Colonic mucosa (tissue), 4 donors: ENCODE data around the gene WDR90. TPM values are rescaled to one million over a fixed set of nuclear protein-coding genes. Genes with fewer than 3 reads are reported as not detected.

Experiments used
- DNase-seq: peaks from one replicate; pipeline ENCODE4 v3.0.0-alpha.2; 2020
- H3K27ac ChIP-seq: fragments of 200-600 bp; one replicate; pipeline ENCODE4 v1.8.0; 2021
- H3K27me3 ChIP-seq: fragments of 200-600 bp; one replicate; pipeline ENCODE4 v1.8.0; 2021
- H3K36me3 ChIP-seq: fragments of 200-600 bp; one replicate; pipeline ENCODE4 v1.8.0; 2021
- H3K4me1 ChIP-seq: fragments of 200-600 bp; one replicate; pipeline ENCODE4 v1.8.0; 2021; ENCODE audit warnings: mild to moderate bottlenecking
- H3K4me3 ChIP-seq: fragments of 200-600 bp; one replicate; pipeline ENCODE4 v1.8.0; 2021
- H3K9ac ChIP-seq, 2 donors: one replicate each; pipeline ENCODE4 v1.7.0; 2013; ENCODE audit warnings: control low read depth in 2 of 2, low read depth in 2 of 2, low read length in 2 of 2
- H3K9me3 ChIP-seq: fragments of 200-600 bp; one replicate; pipeline ENCODE4 v1.8.0; 2021
- intact Hi-C: fragments of 100-400 bp; cut with DNase I; formaldehyde crosslinking; loops from one replicate; pipeline ENCODE4 v1.14.1; 2022
- total RNA-seq, 2 donors: library from RNA; stranded (reverse); fragmentation: NEBNext Ultra II Directional in 1 of 2; extraction: Animal tissue kit (Norgen Biotek cat#: 25700) in 1 of 2; gene quantifications; one replicate each; pipeline ENCODE4 v1.2.1, GENCODE V29; 2021
- TF ChIP-seq, protein P1 (sequence below): fragments of 200-600 bp; IDR thresholded peaks from one replicate; pipeline ENCODE4 v1.8.0; 2022; ENCODE audit warnings: antibody characterized with exemption, mild to moderate bottlenecking
- donor health status: healthy.
- donor health status: DM: no; HTN: no; CAD: no.
- donor health status: DM: no; HTN: no; CAD: no.

The WDR90 gene
- total RNA-seq, 2 donors from 2014 or later = 25.1 to 122 TPM

DNA sequence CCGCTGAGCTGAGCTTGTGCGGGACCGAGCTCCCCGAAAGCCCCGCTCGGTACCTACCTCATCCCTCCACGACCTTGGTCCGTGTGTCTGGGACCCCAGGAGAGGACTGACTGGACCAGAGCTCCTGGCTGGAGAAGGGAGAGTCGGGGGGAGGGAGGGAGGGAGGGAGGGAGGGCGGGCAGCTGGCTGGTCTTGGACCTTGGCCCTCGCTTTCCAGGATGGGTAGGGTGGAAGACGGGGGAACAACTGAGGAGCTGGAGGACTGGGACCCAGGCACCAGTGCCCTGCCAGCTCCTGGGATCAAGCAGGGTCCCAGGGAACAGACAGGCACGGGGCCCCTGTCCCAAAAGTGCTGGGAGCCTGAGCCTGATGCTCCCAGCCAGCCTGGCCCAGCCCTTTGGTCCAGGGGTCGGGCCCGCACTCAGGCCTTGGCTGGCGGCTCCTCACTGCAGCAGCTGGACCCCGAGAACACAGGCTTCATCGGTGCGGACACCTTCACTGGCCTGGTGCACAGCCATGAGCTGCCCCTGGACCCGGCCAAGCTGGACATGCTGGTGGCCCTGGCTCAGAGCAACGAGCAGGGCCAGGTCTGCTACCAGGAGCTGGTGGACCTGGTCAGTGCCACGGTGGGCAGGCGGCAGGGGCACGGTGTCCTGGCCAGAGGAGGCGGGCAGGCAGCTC is 26.9 kb downstream of the WDR90 start:
- Histone ChIP-seq H3K36me3 (peaks cover 15% of the 10 kb centered on the region), H3K27me3 (no peaks in the 10 kb centered on the region), H3K9ac (peak overlapping the region in 1 of 2 donors; percentile 22), H3K9me3 (no peaks in the 10 kb centered on the region), H3K4me1 (peaks cover 19% of the 10 kb centered on the region), H3K27ac (no peak overlapping the region), H3K4me3 (peak overlapping the region; percentile 25)
- DNase-seq = no peak
- TF ChIP-seq, protein P1, sequence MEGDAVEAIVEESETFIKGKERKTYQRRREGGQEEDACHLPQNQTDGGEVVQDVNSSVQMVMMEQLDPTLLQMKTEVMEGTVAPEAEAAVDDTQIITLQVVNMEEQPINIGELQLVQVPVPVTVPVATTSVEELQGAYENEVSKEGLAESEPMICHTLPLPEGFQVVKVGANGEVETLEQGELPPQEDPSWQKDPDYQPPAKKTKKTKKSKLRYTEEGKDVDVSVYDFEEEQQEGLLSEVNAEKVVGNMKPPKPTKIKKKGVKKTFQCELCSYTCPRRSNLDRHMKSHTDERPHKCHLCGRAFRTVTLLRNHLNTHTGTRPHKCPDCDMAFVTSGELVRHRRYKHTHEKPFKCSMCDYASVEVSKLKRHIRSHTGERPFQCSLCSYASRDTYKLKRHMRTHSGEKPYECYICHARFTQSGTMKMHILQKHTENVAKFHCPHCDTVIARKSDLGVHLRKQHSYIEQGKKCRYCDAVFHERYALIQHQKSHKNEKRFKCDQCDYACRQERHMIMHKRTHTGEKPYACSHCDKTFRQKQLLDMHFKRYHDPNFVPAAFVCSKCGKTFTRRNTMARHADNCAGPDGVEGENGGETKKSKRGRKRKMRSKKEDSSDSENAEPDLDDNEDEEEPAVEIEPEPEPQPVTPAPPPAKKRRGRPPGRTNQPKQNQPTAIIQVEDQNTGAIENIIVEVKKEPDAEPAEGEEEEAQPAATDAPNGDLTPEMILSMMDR = no peak
- intact Hi-C loops = no loop called here

- intact Hi-C loops = no loop called here
- H3K9me3 ChIP-seq = no peaks in the 10 kb centered on the region
- H3K36me3 ChIP-seq = peaks cover 15% of the 10 kb centered on the region
- H3K27ac ChIP-seq = no peak overlapping the region
- no peak for DNase-seq
- peaks cover 24% of the 10 kb centered on the region for H3K4me1 ChIP-seq
- no peaks in the 10 kb centered on the region for H3K27me3 ChIP-seq
- TF ChIP-seq, protein P1 = no peak
- no peak overlapping the region for H3K4me3 ChIP-seq
- H3K9ac ChIP-seq = peak overlapping the region in 1 of 2 donors; percentile 22
Measured at GRCh38 chr16:676565-676902, 27.4 kb downstream of the WDR90 start.

DNA sequence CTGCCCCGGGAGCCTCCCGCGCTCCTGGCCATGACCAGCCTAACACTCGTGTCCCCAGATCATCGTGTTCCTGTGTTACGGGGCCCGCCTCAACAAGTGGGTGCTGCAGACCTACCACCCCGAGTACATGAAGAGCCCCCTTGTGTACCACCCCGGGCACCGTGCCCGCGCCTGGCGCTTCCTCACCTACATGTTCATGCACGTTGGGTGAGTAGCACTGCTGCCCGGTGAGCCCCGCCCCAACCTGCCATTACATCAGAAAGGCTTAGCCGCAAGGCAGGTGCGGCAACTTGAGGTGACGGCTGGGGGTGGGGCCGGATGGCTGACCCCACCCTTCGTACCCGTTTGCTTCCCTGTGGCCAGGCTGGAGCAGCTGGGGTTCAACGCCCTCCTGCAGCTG is 27.7 kb downstream of the WDR90 start:
- Histone ChIP-seq H3K27me3 (no peaks in the 10 kb centered on the region), H3K36me3 (peaks cover 13% of the 10 kb centered on the region), H3K27ac (no peak overlapping the region), H3K4me1 (peaks cover 28% of the 10 kb centered on the region), H3K4me3 (no peak overlapping the region), H3K9ac (peak overlapping the region in 1 of 2 donors; percentile 22), H3K9me3 (no peaks in the 10 kb centered on the region)
- intact Hi-C loops = no loop called here
- TF ChIP-seq, protein P1 = no peak
- peak; percentile 94 for DNase-seq

DNA sequence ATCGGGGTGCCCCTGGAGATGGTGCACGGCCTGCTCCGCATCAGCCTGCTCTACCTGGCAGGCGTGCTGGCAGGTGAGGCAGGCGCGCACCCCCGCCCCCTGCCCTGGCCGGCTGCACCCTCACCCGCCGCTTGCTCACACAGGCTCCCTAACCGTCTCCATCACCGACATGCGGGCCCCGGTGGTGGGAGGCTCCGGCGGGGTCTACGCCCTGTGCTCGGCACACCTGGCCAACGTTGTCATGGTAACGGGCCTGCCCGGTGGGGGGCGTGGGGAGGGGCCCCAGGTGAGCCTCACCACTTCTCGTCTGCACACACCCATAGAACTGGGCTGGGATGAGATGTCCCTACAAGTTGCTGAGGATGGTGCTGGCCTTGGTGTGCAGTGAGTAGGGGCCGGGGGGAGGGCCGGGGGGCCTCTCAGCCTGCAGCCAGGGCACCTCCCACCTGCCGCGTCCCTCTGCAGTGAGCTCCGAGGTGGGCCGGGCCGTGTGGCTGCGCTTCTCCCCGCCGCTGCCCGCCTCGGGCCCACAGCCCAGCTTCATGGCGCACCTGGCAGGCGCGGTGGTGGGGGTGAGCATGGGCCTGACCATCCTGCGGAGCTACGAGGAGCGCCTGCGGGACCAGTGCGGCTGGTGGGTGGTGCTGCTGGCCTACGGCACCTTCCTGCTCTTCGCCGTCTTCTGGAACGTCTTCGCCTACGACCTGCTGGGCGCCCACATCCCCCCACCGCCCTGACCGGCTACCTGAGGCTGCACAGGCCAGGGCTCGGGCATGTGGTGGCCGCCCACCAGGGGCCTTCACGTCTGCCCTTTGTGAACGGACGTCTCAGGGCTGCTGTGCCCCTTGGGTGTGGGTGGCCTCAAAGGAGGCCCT is 28.4 kb downstream of the WDR90 start:
- Histone ChIP-seq H3K27ac (no peak overlapping the region), H3K36me3 (peaks cover 9% of the 10 kb centered on the region), H3K9me3 (no peaks in the 10 kb centered on the region), H3K4me1 (peaks cover 34% of the 10 kb centered on the region), H3K27me3 (no peaks in the 10 kb centered on the region), H3K9ac (peak overlapping the region in 1 of 2 donors; percentile 19), H3K4me3 (no peak overlapping the region)
- intact Hi-C loops = no loop called here
- TF ChIP-seq, protein P1 = no peak
- DNase-seq = no peak

GRCh38 chr16:678209-678857 is 29.2 kb downstream of the WDR90 start:
- no peak for DNase-seq
- no peak overlapping the region for H3K4me3 ChIP-seq
- TF ChIP-seq, protein P1 = no peak
- no peak overlapping the region for H3K9ac ChIP-seq
- H3K9me3 ChIP-seq = no peaks in the 10 kb centered on the region
- intact Hi-C loops = no loop called here
- peaks cover 37% of the 10 kb centered on the region for H3K4me1 ChIP-seq
- no peaks in the 10 kb centered on the region for H3K27me3 ChIP-seq
- no peak overlapping the region for H3K27ac ChIP-seq
- peaks cover 6% of the 10 kb centered on the region for H3K36me3 ChIP-seq
